AG10803 (cell line): ENCODE measurements around the gene GPR21.
A peak's percentile ranks its signal among the peaks of the same experiment; 100 is the strongest.

Experiments used
- DNase-seq: peaks from one replicate; pipeline ENCODE4 v3.0.0; 2010; ENCODE audit warnings: low read depth
- H3K4me3 ChIP-seq: 2 replicates; pipeline ENCODE4 v1.5.1; 2011; ENCODE audit warnings: mild to moderate bottlenecking, low read length, control low read depth
- CTCF ChIP-seq: conservative IDR thresholded peaks from 2 replicates; pipeline ENCODE4 v1.5.1; 2011; ENCODE audit warnings: mild to moderate bottlenecking, low read length, control low read depth, inconsistent platforms

GPR21 gene

DNA sequence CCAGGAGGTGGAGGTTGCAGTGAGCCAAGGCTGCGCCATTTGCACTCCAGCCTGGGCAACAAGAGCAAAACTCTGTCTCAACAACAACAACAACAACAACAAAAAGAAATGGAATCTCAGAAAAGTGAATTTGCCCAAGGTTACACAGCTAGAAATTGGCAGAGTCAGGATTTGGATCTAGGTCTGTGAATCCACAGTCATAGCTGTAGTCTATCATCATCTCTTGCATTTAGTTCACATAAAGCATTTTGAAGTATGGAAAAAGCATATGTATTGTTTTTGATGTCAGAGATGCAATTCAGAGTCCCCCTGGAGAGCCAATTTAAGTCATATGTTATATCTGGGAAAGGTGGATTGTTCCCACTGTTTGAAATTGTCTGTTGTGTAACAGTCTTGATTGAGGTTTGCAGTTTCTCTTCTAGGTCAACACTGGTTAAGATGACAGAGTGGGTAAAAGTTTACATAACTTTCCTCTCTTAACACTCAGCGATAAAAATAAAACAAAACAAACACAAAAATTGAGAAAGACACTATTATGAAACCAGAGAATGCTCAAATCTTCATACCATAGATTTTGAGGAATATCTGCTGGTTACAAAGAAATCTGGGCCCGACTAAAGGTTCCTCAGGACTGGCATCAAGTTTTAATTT is 21.5 kb upstream of the GPR21 start:
- TF ChIP-seq CTCF, result no peak
- peak; percentile 65 for DNase-seq
- no peak overlapping the region for H3K4me3 ChIP-seq

- no peak for DNase-seq
- TF ChIP-seq CTCF, result no peak
- H3K4me3 ChIP-seq, result no peak overlapping the region
Observed at GRCh38 chr9:123016631-123017030, 16.8 kb upstream of the GPR21 start.

DNA sequence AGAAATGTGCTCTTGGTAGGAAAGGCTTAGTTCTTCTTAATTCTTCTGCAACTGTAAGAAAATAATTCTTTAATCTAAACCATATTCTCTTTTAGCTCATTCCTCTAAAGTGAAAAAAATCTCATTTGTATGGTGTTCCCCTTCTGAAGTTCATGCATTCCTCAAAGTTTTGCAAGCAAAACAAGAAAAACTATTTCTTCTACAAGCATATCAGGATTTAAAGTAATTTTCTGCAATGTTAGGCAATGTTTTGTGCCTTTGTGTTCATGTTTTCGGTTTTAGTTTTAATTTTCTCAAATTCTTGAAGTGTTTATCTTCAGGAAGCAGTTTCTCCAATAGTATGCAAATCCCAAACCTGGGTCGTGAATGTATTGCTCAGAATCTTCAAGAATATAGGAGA is 12.7 kb upstream of the GPR21 start:
- no peak overlapping the region for H3K4me3 ChIP-seq
- no peak for TF ChIP-seq CTCF
- DNase-seq, result peak; percentile 82

GRCh38 chr9:123026425-123026824 is 7.0 kb upstream of the GPR21 start:
- no peak overlapping the region for H3K4me3 ChIP-seq
- TF ChIP-seq CTCF, result no peak
- no peak for DNase-seq

- H3K4me3 ChIP-seq, result no peak overlapping the region
- no peak for TF ChIP-seq CTCF
- DNase-seq, result no peak
Observed at GRCh38 chr9:123027517-123027916, 6.0 kb upstream of the GPR21 start.

- no peak for DNase-seq
- H3K4me3 ChIP-seq, result no peak overlapping the region
- TF ChIP-seq CTCF, result no peak
Observed at GRCh38 chr9:123028136-123028535, 5.3 kb upstream of the GPR21 start.

DNA sequence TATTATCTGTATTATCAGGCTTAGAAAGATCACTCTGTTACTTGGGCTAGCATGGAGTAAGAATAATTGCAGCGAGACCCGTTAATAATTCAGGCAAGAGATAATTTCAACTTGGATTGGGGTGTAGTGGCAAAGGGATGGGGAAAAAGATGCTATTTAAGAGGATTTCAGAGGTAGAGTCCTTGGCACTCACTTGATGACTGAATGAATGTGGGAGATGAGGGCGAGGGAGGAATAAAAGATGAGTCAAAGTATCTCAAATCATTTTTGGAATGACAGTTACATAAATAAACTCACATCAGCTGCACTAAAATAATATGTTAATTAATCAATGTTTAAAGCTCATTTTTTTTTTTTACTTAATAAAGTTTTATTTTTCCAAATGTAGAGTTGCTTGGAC is 4.5 kb upstream of the GPR21 start:
- no peak for DNase-seq
- TF ChIP-seq CTCF, result no peak
- no peak overlapping the region for H3K4me3 ChIP-seq
